NOMO-1 treated with DMSO at 0.1 percent for 48 hours (cell line): ENCODE results near the gene SEMA3D.

ENCODE experiments used
- DNase-seq: peaks from one replicate; lab custom pipeline; 2025; ENCODE audit not compliant: unreplicated experiment; lab: John Stamatoyannopoulos, UW

Gene SEMA3D

GRCh38 chr7:85081846-85082245 lies 105.0 kb downstream of the SEMA3D start:
- DNase-seq, result no peak

- no peak for DNase-seq
These were observed 105.5 kb downstream of the SEMA3D start for GRCh38 chr7:85081392-85081791.

DNA sequence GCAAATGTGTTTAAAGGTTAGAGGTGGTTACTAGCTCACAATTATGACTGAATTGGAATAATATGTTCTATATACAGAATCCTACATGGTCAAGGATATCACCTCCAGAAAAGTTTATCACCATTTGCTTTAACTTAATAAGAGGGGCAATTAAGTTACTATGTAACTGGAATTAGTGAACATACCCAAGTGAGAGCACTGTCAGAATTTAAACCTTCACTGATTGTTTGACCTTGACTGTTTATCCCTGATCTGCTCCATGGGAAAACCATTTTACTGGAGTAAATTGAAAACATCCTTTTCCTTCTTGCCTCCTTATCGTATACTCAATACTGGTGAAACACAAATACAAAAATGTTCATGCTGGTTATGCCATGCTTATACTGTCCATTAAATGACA lies 107.4 kb downstream of the SEMA3D start:
- no peak for DNase-seq

DNA sequence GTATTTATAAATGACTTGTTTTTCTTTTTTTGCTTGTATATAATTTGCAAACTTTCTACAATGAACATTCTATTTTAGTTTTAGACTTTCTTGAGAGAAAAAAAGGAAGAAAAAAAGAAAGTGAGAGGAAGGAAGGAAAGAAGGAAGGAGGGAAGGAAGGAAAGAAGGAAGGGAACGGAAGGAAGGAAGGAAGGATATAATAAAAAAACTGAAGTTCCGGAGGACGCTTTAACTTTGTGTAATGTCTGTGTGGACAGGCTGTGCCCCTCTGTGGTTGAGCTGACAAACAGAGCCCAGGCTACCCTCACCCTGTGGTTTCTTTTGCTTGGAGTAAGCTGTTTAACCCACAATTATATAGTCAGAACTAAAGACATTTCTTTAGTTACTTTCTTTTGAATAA lies 108.7 kb downstream of the SEMA3D start:
- DNase-seq, result no peak

DNA sequence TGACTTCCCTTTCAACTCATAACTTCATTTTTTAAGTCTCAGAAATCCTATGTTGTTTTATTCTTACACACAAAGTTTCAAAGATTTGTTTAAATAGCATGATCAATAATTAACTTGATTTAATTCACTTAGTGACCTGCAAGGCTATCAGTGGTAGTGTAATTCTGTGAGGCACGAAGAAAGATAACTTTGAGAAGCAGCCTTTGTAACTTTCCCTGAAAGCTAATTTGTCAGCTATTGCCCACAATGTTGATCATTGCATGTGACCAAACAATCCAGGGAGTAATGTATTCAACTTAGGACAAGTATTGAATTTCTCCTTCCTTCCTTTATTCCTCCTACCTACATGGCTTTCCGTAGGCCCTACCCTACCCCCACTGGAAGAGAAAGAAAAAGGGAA lies 111.0 kb downstream of the SEMA3D start:
- no peak for DNase-seq

DNA sequence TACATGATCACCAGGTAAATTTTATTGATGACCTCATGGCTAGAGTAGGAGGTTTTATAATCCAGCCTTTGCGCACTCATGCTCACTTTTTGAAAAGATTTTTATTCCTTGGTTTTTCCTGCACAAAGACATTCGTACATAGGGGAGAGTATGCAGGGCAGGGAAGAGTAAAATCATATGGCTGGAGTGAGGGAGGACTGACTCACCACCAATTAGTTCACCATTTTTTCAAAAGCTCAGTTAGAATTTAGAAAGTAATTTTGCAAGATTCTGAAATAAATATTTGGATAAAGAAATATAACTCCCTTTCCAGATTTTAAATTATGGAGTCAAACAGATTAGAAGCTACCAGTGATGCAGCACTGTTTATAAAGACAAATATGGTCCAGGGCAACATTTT lies 111.9 kb downstream of the SEMA3D start:
- no peak for DNase-seq

- DNase-seq, result no peak
These were observed 112.8 kb downstream of the SEMA3D start for GRCh38 chr7:85074016-85074415.

GRCh38 chr7:85070967-85071628 lies 115.8 kb downstream of the SEMA3D start:
- DNase-seq, result no peak

- no peak for DNase-seq
These were observed 118.1 kb downstream of the SEMA3D start for GRCh38 chr7:85068799-85069198.

DNA sequence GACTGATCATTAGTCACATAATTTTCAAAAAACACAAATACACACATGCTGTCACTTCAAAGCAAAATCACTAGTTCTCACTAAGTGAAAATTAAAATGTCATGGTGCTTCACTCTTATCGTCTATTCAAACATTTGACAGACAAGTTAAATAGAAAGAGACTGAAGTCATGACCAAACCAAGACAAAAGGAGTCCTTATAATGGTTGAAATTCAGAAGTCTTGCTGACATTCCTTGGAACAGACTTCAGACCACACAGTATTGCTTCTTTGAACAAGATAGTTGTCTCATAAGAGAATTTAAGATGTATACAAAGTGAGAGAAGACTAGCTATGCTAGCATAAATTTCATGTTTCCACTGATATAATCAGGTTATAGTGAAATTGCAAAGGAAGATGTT lies 119.5 kb downstream of the SEMA3D start:
- no peak for DNase-seq

GRCh38 chr7:85065888-85066485 lies 120.9 kb downstream of the SEMA3D start:
- DNase-seq, result no peak

- DNase-seq, result no peak
These were observed 121.5 kb downstream of the SEMA3D start for GRCh38 chr7:85065306-85065705.

- DNase-seq, result no peak
These were observed 124.2 kb downstream of the SEMA3D start for GRCh38 chr7:85062651-85063050.

GRCh38 chr7:85061456-85061855 lies 125.4 kb downstream of the SEMA3D start:
- no peak for DNase-seq

- DNase-seq, result no peak
These were observed 126.2 kb downstream of the SEMA3D start for GRCh38 chr7:85060696-85061095.

GRCh38 chr7:85055906-85056305 lies 130.9 kb downstream of the SEMA3D start:
- DNase-seq, result no peak

DNA sequence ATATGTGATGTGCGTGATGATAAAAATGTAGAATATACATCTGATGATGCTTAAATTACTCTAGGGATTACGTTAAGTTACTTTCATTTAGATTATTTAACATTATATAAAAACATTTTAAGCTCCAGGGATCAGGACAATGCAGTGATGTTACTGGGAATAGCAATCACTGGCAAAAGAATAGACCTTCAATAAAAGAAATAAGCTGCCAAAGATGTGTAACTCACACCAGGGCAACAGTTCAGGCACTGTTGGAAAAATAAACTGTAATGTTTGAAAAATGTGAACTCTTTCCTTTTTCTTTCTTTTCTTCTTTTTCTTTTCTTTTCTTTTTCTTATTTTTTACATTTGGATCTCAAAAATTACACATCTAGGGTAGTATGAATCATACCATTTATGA lies 131.7 kb downstream of the SEMA3D start:
- no peak for DNase-seq

GRCh38 chr7:85054306-85054705 lies 132.6 kb downstream of the SEMA3D start:
- DNase-seq, result no peak

DNA sequence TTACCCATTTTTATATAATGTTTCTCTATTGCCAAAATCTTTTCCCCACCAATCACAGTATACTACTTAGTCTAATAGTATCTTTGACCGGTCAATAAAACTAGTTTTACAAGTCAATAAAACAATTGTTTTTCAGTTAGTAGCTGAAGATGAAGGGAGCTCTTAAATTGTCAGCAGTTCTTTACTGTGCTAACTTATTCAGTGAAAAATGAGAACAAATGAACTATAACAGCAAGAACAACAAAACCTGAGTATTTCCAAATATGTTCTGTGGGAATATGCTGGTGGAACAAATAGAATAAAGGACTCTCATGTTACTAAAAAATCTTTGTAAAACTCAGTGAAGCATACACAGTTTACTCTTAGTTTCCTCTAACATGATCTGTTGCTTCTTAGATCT lies 134.0 kb downstream of the SEMA3D start:
- no peak for DNase-seq

DNA sequence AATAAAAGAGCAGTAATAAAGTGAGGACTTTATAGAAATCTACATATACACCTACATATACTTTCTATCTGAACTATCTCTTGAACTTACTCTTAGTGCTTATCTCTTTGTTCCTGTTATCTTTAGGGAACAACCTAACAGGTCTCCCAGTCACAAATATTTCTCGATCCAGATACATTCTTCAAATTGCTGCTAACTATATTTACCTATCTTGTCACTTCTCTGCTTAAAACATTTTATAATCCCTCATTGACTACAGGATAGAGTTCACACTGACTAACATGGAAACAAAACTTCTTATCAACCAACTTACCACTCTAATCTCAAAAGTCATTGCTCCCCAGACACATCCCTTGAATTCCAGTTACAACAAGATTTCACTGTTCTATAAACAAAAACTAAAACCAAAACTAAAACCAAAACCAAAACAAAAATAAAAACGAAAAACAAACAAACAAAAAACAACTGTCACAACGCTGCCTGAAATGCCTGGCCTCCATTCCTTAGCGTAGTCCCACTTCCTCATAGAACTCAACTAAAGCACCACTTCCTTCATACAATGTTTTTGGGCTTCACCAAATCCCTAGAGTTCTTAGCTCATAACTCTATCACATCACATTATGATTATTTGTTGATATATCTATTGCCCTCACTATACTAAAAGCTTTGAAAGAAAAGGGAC lies 134.7 kb downstream of the SEMA3D start:
- DNase-seq, result no peak

- DNase-seq, result no peak
These were observed 140.3 kb downstream of the SEMA3D start for GRCh38 chr7:85046534-85046933.

DNA sequence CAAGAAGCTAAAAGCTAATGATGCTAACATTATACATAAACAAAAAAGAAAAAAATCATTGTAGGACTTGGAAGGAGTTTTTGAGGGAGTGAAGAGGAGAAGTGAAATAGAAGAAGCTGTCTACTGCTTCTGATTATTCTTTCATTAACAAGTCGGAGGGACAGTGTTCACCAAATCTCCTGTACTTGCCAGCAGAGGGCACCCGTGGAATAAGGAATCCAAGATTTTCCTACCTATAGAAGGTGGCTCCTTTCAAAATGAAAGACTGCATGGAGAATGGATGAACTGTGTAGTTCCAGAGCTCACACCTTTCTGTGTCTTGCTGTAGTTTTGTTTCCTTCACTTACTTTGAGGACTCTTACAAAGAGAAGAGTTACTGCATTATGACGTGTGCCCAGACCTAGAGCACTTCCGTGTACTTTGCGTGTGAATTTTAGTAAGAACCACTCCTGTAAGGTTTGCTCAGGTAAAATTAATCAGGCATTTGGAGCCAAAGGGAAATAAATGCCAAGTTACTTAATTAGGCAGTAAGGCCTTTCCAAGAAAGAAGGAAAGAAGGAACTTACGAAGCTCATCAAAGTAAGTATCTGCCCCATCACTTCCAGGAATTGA lies 145.1 kb downstream of the SEMA3D start:
- DNase-seq, result peak; percentile 83
